SU-DHL-6 (cell line): ENCODE results near the gene IMMT.

ENCODE experiments used
- H2AFZ ChIP-seq: fragments of 200-600 bp; sonication (generic); 2 replicates; pipeline ENCODE4 v1.6.1; 2014; ENCODE audit warnings: low read depth, mild to moderate bottlenecking, moderate library complexity, mixed read lengths, antibody characterized with exemption, low read length; ENCODE audit not compliant: severe bottlenecking
- H3F3A ChIP-seq: fragments of 200-600 bp; shearing (Covaris generic); 2 replicates; pipeline ENCODE4 v1.6.0; 2016; ENCODE audit warnings: antibody characterized with exemption, mild to moderate bottlenecking; ENCODE audit not compliant: insufficient read depth
- H3K27ac ChIP-seq: fragments of 200-600 bp; sonication (generic); 2 replicates; pipeline ENCODE4 v1.5.1; 2016; ENCODE audit warnings: low read depth, mild to moderate bottlenecking, low read length, moderate library complexity, mixed read lengths
- H3K27me3 ChIP-seq: fragments of 200-600 bp; sonication (generic), shearing (Covaris generic); 2 replicates; pipeline ENCODE4 v1.6.0; 2014; ENCODE audit warnings: mild to moderate bottlenecking, low read length
- H3K36me3 ChIP-seq: fragments of 200-600 bp; sonication (generic); 2 replicates; pipeline ENCODE4 v1.6.1; 2014; ENCODE audit warnings: mild to moderate bottlenecking, low read length, mixed read lengths
- H3K4me2 ChIP-seq: fragments of 300-600, 200-600 bp; shearing (Covaris generic), sonication (generic); 2 replicates; pipeline ENCODE4 v1.6.0; 2014; ENCODE audit warnings: low read length, low read depth, mild to moderate bottlenecking; ENCODE audit not compliant: poor library complexity, severe bottlenecking
- H3K4me3 ChIP-seq: fragments of 200-600 bp; sonication (generic); 2 replicates; pipeline ENCODE4 v1.5.1; 2014; ENCODE audit warnings: antibody characterized with exemption, low read length, mild to moderate bottlenecking, mixed read lengths; ENCODE audit not compliant: insufficient read depth, poor library complexity, severe bottlenecking
- H3K79me2 ChIP-seq: fragments of 200-600 bp; sonication (generic); 2 replicates; pipeline ENCODE4 v1.6.1; 2014; ENCODE audit warnings: mild to moderate bottlenecking, low read length, moderate library complexity; ENCODE audit not compliant: insufficient read depth
- H3K9ac ChIP-seq: fragments of 200-600 bp; sonication (generic); 2 replicates; pipeline ENCODE4 v1.7.0; 2014; ENCODE audit warnings: mild to moderate bottlenecking, low read length
- H3K9me2 ChIP-seq: fragments of 200-600 bp; sonication (generic); replicated peaks from 2 replicates; pipeline ENCODE4 v1.6.1; 2014; ENCODE audit warnings: low read length; ENCODE audit not compliant: insufficient read depth
- H3K9me3 ChIP-seq: fragments of 200-600 bp; sonication (generic); 2 replicates; pipeline ENCODE4 v1.6.1; 2014; ENCODE audit warnings: low read length, mixed read lengths; ENCODE audit not compliant: insufficient read depth
- H4K20me1 ChIP-seq: fragments of 200-600 bp; sonication (generic); 2 replicates; pipeline ENCODE4 v1.6.1; 2014; ENCODE audit warnings: low read depth, mild to moderate bottlenecking, antibody characterized with exemption, low read length, moderate library complexity, mixed read lengths
- EZH2phosphoT487 ChIP-seq: fragments of 200-600 bp; sonication (generic), shearing (Covaris generic); conservative IDR thresholded peaks from 2 replicates; pipeline ENCODE4 v1.6.1; 2018; ENCODE audit warnings: mild to moderate bottlenecking, antibody characterized with exemption, low read length, moderate library complexity, mixed read lengths
- TF ChIP-seq, protein P1 (sequence below): fragments of 200-600 bp; sonication (generic); IDR thresholded peaks from one replicate; pipeline ENCODE4 v1.5.1; 2017; ENCODE audit warnings: antibody characterized with exemption, mild to moderate bottlenecking, low read length, moderate library complexity; ENCODE audit not compliant: insufficient read depth, poor library complexity, severe bottlenecking

Gene IMMT

DNA sequence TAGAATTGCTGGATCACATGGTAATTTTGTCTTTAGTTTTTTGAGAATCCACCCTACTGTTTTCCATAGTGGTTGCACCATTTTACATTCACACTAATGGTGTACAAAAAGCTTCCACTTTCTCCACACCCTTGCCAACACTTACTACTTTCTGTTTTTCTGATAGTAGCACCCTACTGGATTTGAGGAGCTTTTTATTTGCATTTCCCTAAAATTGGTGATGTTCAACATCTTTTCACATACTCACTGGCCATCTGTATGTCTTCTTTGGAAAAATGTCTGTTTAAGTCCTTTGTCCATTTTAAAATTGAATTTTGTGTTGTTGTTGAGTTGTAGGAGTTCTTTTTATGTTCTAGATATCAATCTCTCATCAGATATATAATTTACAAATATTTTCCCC is 93.1 kb downstream of the IMMT start:
- no peak overlapping the region for H3K9ac ChIP-seq
- no peak overlapping the region for H3K27ac ChIP-seq
- H3K36me3 ChIP-seq = peaks cover 26% of the 10 kb centered on the region
- H3K9me3 ChIP-seq = no peaks in the 10 kb centered on the region
- no peak overlapping the region for H3K4me3 ChIP-seq
- H3K27me3 ChIP-seq = no peaks in the 10 kb centered on the region
- no peaks in the 10 kb centered on the region for H3K9me2 ChIP-seq
- TF ChIP-seq, protein P1, sequence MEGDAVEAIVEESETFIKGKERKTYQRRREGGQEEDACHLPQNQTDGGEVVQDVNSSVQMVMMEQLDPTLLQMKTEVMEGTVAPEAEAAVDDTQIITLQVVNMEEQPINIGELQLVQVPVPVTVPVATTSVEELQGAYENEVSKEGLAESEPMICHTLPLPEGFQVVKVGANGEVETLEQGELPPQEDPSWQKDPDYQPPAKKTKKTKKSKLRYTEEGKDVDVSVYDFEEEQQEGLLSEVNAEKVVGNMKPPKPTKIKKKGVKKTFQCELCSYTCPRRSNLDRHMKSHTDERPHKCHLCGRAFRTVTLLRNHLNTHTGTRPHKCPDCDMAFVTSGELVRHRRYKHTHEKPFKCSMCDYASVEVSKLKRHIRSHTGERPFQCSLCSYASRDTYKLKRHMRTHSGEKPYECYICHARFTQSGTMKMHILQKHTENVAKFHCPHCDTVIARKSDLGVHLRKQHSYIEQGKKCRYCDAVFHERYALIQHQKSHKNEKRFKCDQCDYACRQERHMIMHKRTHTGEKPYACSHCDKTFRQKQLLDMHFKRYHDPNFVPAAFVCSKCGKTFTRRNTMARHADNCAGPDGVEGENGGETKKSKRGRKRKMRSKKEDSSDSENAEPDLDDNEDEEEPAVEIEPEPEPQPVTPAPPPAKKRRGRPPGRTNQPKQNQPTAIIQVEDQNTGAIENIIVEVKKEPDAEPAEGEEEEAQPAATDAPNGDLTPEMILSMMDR = no peak
- TF ChIP-seq EZH2phosphoT487 = no peak
- no peaks in the 10 kb centered on the region for H3F3A ChIP-seq
- peaks cover 2% of the 10 kb centered on the region; the same call in 1 of the 2 replicates for H4K20me1 ChIP-seq
- H3K79me2 ChIP-seq = peaks cover 72% of the 10 kb centered on the region
- H2AFZ ChIP-seq = no peak overlapping the region
- H3K4me2 ChIP-seq = no peak overlapping the region

DNA sequence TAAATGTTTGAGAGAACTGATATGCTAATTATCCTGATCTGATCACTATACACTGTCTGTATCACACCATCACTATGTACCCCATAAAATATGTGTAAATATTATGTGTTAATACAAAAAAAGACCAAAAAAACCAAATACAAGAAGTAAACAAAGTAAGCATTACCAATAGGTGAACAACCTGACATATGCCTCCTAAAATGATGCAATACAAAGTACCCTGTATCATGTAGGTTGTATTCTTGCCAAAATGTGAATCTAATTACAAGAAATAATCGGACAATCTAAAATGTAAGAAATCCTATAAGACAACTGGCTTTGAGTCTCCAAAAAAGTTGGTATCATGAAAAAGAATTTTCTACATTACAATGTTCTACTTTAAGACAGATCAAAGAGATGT is 97.3 kb downstream of the IMMT start:
- H3K27me3 ChIP-seq = no peaks in the 10 kb centered on the region
- H3K9ac ChIP-seq = no peak overlapping the region
- H3K4me2 ChIP-seq = no peak overlapping the region
- H3K36me3 ChIP-seq = peaks cover 31% of the 10 kb centered on the region
- peaks cover 62% of the 10 kb centered on the region for H3K79me2 ChIP-seq
- H3K27ac ChIP-seq = no peak overlapping the region
- no peaks in the 10 kb centered on the region for H3F3A ChIP-seq
- no peaks in the 10 kb centered on the region for H3K9me3 ChIP-seq
- TF ChIP-seq, protein P1 = no peak
- TF ChIP-seq EZH2phosphoT487 = no peak
- H4K20me1 ChIP-seq = no peaks in the 10 kb centered on the region
- H3K9me2 ChIP-seq = no peaks in the 10 kb centered on the region
- no peak overlapping the region for H3K4me3 ChIP-seq
- no peak overlapping the region for H2AFZ ChIP-seq

DNA sequence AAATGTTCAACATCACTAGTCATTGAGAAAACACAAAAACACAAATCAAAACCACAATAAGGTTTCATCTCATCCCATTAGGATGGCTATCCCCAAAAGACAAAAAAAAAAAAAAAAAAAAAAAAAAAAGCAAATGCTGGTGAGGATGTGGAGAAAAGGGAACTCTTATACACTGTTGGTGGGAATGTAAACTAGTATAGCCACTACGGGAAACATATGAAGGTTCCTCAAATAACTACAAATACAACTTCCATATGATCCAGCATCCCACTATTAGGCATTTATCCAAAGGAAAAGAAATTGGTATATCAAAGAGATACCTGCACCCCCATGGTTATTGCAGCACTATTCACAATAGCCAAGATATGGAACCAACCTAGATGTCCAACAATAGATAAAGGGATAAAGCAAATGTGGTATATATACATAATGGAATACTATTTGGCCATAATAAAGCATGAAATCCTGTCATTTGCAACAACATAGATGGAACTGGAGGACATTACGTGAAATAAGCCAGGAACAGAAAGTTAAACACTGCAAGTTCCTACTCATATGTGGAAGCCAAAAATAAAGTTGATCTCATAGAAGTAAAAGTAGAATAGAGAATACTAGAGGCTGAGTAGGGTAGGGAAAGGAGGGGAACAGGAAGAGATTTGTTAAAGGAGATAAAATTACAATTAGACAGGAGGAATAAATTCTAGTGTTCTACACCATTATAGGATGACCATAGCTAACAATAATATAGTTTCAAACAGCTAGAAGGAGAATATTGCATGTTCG is 98.0 kb downstream of the IMMT start:
- no peaks in the 10 kb centered on the region for H3K9me2 ChIP-seq
- no peaks in the 10 kb centered on the region for H4K20me1 ChIP-seq
- H3K27ac ChIP-seq = no peak overlapping the region
- H2AFZ ChIP-seq = no peak overlapping the region
- peaks cover 56% of the 10 kb centered on the region for H3K79me2 ChIP-seq
- no peaks in the 10 kb centered on the region for H3K9me3 ChIP-seq
- H3K4me2 ChIP-seq = no peak overlapping the region
- H3K36me3 ChIP-seq = peaks cover 26% of the 10 kb centered on the region
- no peaks in the 10 kb centered on the region for H3K27me3 ChIP-seq
- TF ChIP-seq, protein P1 = no peak
- TF ChIP-seq EZH2phosphoT487 = no peak
- no peak overlapping the region for H3K4me3 ChIP-seq
- no peak overlapping the region for H3K9ac ChIP-seq
- H3F3A ChIP-seq = no peaks in the 10 kb centered on the region
